HG03175 (cell line): ENCODE results near the gene TSSK3.

ENCODE experiments used
- ATAC-seq: cut with Tn5 transposase; IDR thresholded peaks from one replicate; pipeline ENCODE4 v1.9.1; 2021; ENCODE audit warnings: mild to moderate bottlenecking, moderate library complexity; ENCODE audit not compliant: unreplicated experiment

TSSK3 gene

GRCh38 chr1:32361674-32362473 is 465 bp upstream of the TSSK3 start:
- ATAC-seq = no peak

- no peak for ATAC-seq
Measured at GRCh38 chr1:32363713-32364112, 1.4 kb downstream of the TSSK3 start.

GRCh38 chr1:32364836-32365235 is 2.5 kb downstream of the TSSK3 start:
- no peak for ATAC-seq

DNA sequence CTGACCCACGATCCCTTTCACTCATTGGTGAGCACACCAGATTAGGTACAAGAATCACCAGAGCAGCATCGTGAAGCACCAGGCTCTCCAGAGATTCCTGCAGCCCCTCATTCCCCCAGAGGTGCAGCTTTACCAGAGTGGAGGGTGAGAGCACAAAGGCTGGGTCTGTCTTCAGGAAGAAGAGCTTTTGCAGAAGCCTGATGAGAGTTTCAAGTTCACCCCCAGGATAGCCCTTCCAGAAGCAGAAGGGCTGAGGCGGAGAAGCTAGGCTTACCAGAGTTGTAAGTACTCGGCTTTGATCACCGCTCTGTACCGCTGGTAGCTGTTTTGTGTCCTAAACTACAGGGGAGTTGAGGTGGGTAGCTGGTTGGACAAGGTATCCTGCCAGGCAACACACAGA is 3.1 kb downstream of the TSSK3 start:
- ATAC-seq = no peak

DNA sequence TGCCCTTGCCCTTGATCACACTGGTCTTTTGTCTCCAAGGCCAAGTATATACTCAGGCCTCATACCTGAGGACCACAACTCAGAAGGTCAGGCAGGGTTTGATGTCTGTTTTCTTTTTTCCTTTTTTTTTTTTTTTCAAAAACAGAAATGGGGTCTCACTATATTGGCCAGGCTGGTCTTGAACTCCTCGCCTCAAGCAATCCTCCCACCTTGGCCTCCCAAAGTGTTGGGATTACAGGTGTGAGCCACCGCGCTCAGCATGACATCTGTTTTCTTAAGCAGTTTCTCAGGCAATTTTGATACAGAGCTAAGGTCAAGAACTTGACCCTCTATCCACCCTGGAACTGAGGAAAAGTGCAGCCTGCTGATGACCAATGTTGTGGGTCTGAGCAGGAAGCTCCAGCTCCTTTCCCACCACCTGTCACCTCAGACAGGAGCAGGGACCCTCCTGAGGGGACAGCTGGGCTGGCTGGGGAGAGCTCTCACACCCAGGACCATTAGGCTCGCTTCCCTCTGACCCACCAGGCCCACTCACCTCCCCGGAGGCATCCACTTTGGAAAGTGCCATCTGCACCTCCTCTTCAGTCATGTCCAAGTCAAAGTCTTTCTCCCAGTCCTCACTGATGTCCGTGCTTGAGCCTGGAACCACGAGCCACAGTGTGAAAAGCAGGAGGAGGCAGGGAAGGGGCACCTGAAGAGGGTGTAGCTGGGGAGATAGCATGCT is 5.7 kb downstream of the TSSK3 start:
- no peak for ATAC-seq

DNA sequence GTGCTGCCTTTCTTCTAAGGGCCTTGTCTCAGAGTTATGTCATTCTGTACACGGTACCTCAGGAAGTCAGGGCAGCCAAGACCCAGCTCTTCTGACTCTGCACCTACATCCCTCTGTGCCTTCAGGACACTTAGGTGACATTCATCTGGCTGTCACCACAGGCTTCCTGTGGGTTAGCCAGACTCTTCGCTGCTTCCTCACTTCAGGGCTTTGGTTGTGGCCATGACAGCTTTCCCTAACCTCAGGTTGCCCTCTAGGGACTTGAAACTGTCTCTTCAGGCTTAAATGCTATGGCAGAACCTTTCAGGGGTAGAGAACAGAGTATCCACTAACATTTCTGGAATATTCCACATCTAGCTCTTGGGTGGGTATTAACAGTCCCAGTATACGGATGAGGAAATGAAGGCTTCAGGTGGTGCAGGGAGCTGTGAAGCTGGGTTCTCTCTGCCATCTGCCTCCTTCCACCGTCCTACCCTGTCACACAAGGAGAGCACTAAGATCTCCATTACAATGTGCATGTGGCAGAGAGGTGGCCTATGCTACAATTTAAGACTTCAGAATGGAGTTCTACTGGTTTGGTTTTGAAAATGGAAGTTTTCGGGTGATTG is 9.9 kb downstream of the TSSK3 start:
- ATAC-seq = no peak

DNA sequence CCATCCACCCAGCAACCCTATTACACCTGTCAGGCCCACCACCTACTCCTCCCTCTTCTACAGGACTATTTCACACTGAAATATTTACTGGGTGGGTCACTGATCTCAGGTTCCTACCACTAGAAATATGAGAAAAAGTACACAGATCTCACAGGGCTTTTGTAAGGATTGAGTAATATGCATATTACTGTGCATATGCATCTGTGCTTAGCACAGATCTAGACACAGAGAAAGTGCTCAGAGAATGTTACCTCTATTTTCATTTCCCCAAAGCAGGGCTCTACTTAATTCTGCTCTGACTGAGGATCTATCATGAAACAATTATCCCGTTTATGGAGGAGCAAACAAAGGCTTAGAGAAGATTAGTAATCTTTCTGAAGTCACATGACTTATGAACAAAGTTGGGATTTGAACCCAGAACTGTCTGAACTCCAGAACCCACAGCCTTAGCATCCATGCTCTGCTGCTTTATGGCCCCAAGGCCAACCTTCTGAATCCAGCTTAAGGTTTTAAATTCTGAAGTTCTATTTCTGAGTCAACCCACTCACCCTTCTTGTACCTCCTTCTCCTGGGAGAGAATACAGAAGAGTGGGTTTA is 11.8 kb downstream of the TSSK3 start:
- ATAC-seq = no peak

DNA sequence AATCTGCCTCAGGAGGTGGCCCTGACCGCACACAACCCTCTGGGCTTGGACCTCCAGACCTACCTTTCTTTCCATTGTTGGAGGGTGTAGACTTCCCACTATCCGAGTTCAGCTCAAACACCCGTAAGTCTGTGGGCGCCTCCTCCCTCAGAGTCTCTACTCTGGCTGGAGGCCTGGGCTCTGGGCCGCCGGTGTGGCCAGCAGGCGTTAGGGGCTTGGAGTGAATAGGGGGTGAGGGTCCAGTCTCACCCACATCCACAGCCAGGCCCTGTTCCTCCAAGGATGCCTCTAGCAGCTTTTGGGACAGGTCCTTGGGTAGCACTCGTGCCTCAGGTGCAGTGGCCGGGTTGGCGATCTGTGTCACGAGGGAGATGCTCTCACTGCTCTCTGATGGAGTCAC is 13.9 kb downstream of the TSSK3 start:
- no peak for ATAC-seq

DNA sequence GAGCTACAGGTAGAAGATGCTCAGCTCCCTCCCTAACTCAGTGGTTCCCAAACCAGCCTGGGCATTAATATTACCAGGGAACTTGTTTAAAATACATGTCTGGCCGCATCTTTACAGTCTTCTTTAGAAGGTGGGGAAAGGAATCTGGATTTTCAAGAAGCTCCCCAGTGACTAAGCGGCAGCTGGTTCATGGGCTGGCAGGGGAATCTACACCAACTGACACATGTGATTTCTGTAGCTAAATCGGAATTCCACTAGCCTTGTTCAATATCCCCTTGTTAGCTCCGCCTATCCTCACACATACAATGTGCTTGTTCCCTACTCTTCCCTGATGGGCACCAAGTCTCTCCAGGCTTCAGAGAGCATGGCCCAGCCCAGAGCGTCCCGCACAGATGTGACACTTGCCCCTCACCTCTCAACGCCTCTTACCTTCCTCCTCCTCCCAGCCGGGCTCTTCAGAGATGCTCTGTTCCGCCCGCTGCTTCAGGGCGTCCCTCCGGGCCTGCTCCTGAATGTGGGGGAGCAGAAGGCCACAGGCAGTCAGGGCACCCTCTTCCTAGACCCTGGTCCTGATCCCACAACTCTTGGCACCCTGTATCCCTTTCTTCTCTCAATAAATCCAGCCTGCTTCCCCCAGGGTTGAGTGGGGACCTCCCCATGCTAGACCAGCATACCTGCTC is 15.3 kb downstream of the TSSK3 start:
- no peak for ATAC-seq

- ATAC-seq = no peak
Measured at GRCh38 chr1:32380057-32380456, 17.7 kb downstream of the TSSK3 start.

DNA sequence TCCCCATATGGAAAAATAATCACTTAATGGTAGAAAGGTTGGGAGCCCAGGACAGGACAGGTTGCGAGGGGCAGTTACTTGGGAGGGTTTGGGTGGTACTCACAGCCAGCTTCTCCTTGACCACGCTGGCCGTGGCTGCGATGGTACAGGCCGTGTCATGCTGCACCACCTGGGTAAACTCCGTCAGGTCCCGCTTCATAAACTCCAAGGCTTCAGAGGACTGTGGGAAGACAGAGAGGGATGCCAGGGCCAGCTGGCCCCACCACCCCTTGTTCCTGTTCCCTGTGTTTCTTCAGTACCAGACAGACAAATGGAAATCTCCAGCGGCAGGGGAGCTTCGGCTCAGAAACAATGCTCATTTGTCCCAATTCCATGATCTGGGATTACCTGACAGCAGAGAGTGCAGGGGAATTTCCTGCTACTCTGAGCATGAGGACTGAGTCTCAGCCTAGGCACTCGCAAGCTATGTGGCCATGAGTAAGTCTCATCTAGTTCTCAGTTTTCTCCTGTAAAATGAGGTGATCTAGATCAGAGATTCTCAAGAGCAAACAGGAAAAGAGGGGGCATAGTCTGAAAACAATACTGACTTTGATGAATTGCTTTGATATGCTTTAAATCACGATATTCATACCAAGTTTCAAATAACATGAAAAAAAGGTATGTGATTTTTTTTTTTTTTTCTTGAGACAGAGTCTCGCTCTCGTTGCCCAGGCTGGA is 24.5 kb downstream of the TSSK3 start:
- no peak for ATAC-seq

DNA sequence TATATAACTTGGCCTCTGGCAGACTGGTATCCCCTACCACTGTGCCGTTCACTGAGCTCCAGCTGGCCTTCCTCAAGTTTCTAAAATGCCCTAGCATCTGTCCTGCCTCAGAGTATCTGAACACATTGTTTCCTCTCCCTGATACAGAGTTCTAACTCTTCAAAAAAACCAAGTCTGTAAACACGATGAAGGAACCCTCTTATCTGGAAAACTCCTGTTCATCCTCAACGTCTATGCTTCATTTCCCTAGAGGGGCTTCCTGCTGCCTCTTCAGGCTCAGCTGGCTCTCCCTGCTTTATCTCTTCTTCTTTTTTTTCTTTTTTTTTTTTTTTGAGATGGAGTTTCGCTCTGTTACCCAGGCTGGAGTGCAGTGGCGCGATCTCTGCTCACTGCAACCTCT is 26.3 kb downstream of the TSSK3 start:
- no peak for ATAC-seq

- no peak for ATAC-seq
Measured at GRCh38 chr1:32390904-32391870, 28.8 kb downstream of the TSSK3 start.

- no peak for ATAC-seq
Measured at GRCh38 chr1:32392325-32392724, 30.0 kb downstream of the TSSK3 start.

DNA sequence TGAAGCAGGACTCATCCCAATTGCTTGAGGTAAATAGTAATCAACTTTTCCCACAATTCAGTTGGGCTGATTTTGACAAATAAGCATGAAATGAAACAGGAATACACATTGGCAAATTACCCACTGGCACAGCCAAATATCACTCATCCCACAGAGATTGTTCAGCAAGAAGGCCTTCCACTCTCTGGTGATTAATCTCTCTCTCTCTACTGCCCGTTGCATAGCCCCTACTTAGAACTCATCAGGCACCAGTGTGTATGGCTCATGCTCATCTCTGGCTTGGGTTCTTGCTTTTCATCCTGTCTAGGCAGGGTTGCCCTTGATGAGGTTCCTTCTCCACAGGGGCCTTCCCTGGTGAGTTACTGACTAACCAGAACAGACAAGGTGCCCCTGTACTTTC is 30.8 kb downstream of the TSSK3 start:
- no peak for ATAC-seq

DNA sequence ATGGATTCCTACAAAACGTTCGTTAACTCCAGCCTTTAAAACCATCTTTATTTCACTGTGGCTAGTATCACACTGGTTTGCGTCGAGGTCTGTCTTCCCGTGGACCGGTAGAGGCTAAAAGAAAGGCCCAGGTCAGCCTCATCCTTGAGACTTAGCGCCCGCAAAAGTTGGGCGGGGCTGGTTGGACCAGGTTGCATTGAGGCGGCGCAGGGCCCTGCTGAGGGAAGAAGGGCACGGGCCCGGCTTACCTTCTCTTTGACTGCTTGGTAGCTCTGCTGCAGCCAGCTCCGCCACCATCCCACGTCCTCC is 31.4 kb downstream of the TSSK3 start:
- ATAC-seq = no peak

DNA sequence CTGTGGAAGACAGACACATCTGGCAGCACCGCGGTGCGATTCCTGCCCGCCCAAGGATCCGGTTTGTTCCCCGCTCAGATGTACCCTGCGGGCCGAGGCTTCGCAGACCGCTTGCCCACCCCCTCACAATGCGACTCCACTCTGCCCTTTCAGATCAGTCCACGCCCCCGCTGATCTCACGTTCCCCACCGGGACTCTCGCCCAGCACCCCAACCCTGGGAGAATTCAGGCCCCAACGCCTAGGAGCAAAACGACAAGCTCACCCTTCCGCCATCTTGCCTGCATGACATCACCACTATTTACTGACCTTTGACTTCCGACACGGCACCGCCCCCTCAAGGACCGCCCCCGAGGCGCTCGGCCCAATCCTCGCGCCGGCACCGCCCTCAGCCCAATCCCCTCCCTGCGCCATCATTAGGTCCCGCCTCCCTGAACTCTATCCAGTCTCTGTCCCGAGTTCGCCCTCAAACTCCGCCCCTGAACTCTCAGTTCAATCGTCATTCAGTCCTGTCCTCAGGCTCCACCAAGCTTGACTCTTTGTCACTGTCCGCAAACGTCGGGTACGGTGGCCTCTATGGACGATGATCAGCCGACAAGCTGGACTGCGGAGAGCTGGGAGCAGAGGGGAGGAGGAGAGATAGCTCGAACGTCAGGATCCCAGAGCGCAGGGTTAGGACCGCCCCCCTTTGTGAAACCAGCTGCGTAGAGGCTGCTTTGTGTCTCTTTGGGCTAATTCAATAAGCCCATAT is 32.0 kb downstream of the TSSK3 start, which contains the start of gene BSDC1:
TSS of gene BSDC1 (minus strand) at position 301 of the 749 bp plus-strand sequence. CDS start at position 274, 27 bp downstream.
- ATAC-seq = peak; percentile 96

DNA sequence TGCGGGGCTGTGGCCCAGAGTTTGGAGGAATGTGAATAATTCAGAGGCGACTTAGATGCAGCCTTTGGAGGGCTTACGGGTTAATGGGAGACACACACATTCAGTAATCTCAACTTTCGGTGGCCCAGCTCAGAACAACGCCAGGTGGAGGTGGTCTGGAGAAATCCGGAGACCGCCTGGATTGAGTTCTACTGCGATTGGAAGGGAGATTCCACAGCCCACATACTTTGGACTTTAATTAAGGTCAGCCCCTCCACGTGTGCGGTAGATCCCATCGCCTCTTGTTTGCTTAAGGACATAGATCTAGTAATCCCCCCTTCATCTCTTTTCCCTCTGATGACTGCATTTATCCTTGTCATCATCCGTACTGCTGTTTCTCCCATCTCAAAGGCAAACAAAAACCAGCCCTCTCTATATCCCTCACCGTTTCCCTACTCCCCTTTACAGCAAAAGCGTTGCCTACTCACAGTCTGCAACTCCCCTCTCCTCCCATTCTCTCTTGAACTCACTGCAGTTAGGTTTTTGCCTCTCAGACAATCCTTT is 32.6 kb downstream of the TSSK3 start:
- ATAC-seq = no peak
